OCI-LY7 (cell line): ENCODE data around the gene GMCL1. TPM values are rescaled to one million over a fixed set of nuclear protein-coding genes. Genes with fewer than 3 reads are reported as not detected.
A peak's percentile ranks its signal among the peaks of the same experiment; 100 is the strongest.

ENCODE experiments used
- BruUV-seq: library from RNA; stranded (reverse); fragments of 400-500 nt; replicated peaks from 2 replicates; lab custom pipeline; 2021; lab: Mats Ljungman, UMichigan
- CTCF ChIA-PET: fragments of 300-600 bp; sonication (Branson Sonifier 250); formaldehyde crosslinking; loops from one replicate; lab custom pipeline; 2022; ENCODE audit warnings: antibody characterized with exemption; ENCODE audit not compliant: unreplicated experiment; lab: Charles Lee
- POLR2A ChIA-PET: fragments of 300-600 bp; sonication (Branson Sonifier 250); formaldehyde crosslinking; loops from one replicate; lab custom pipeline; 2022; ENCODE audit warnings: antibody characterized with exemption; lab: Charles Lee
- DNase-seq: peaks from one replicate; pipeline ENCODE4 v3.0.0-alpha.2; 2015; ENCODE audit warnings: low spot score
- H2AFZ ChIP-seq: fragments of 200-600 bp; sonication (generic), shearing (Covaris generic); 2 replicates; pipeline ENCODE4 v1.6.1; 2014; ENCODE audit warnings: mild to moderate bottlenecking, antibody characterized with exemption, low read length, moderate library complexity
- H3K27ac ChIP-seq: fragments of 200-600 bp; sonication (generic); 2 replicates; pipeline ENCODE4 v1.5.1; 2014; ENCODE audit warnings: mixed run types, low read depth, mild to moderate bottlenecking, moderate library complexity, low read length, inconsistent platforms; ENCODE audit not compliant: poor library complexity, severe bottlenecking
- H3K36me3 ChIP-seq: fragments of 200-600 bp; sonication (generic); 2 replicates; pipeline ENCODE4 v1.6.1; 2014; ENCODE audit warnings: mild to moderate bottlenecking, antibody characterized with exemption, low read length, moderate library complexity, mixed read lengths; ENCODE audit not compliant: insufficient read depth
- H3K4me1 ChIP-seq: fragments of 200-600 bp; sonication (generic); 2 replicates; pipeline ENCODE4 v1.5.1; 2014; ENCODE audit warnings: mild to moderate bottlenecking, low read length; ENCODE audit not compliant: insufficient read depth, poor library complexity, severe bottlenecking
- H3K4me2 ChIP-seq: fragments of 200-600 bp; sonication (generic); 2 replicates; pipeline ENCODE4 v1.6.1; 2014; ENCODE audit warnings: mild to moderate bottlenecking, low read length
- H3K4me3 ChIP-seq: fragments of 200-600 bp; sonication (generic); 2 replicates; pipeline ENCODE4 v1.5.1; 2014; ENCODE audit warnings: mild to moderate bottlenecking, low read depth, low read length; ENCODE audit not compliant: poor library complexity, severe bottlenecking
- H3K79me2 ChIP-seq: fragments of 200-600 bp; sonication (generic); 2 replicates; pipeline ENCODE4 v1.6.1; 2016; ENCODE audit warnings: low read depth, mild to moderate bottlenecking, low read length, moderate library complexity, mixed read lengths; ENCODE audit not compliant: insufficient read depth
- H3K9me2 ChIP-seq: fragments of 200-600 bp; sonication (generic); 2 replicates; pipeline ENCODE4 v1.6.1; 2016; ENCODE audit warnings: mild to moderate bottlenecking, low read length, mixed read lengths; ENCODE audit not compliant: insufficient read depth
- H3K9me3 ChIP-seq: fragments of 200-600 bp; sonication (generic); 2 replicates; pipeline ENCODE4 v1.6.1; 2014; ENCODE audit warnings: mild to moderate bottlenecking, mixed run types, low read length, mixed read lengths
- H4K20me1 ChIP-seq: fragments of 200-600 bp; sonication (generic); 2 replicates; pipeline ENCODE4 v1.6.1; 2014; ENCODE audit warnings: mild to moderate bottlenecking, antibody characterized with exemption, low read length, moderate library complexity, mixed read lengths; ENCODE audit not compliant: insufficient read depth
- CTCF ChIP-seq: fragments of 200-600 bp; sonication (generic); conservative IDR thresholded peaks from 2 replicates; pipeline ENCODE4 v1.5.1; 2014; ENCODE audit warnings: mild to moderate bottlenecking, antibody characterized with exemption, low read length, moderate library complexity, mixed read lengths
- EZH2phosphoT487 ChIP-seq: fragments of 200-600 bp; sonication (generic); IDR thresholded peaks from 2 replicates; pipeline ENCODE4 v1.6.1; 2018; ENCODE audit warnings: low read depth, borderline replicate concordance, mild to moderate bottlenecking, mixed run types, antibody characterized with exemption, low read length, moderate library complexity, mixed read lengths
- intact Hi-C: fragments of 100-400 bp; cut with micrococcal nuclease; formaldehyde crosslinking; loops from one replicate; pipeline ENCODE4 v1.10.0; 2022; ENCODE audit not compliant: unreplicated experiment
- total RNA-seq, 2 experiments: library from RNA; depleted of rRNA in 1 of 2; stranded (reverse); fragments of >200 nt in 1 of 2; shearing (Covaris generic) in 1 of 2; gene quantifications; 2 replicates each; pipeline ENCODE4 v1.2.3, GENCODE V29; 2014 to 2022

GMCL1 gene
- total RNA-seq, 2 experiments from 2014 or later, result 14.4 to 25.9 TPM

- ChIA-PET CTCF (interaction anchor here (0.6 to 1.2 kb wide), 2 partner anchors 13 to 239 kb away, joined by 3 read pairs; no protein-coding TSS in a partner anchor), POLR2A (interaction anchor here (0.6 to 2.7 kb wide), 13 partner anchors 8 to 401 kb away, joined by 3 to 11 read pairs (median 5); partner anchors contain the start of genes C2orf42 and GMCL1)
- intact Hi-C loops, result no loop called here
- Histone ChIP-seq H3K4me1 (peaks cover 36% of the 10 kb centered on the region), H3K4me3 (peak overlapping the region; percentile 61), H2AFZ (peak overlapping the region; percentile 99), H3K4me2 (peak overlapping the region; percentile 82), H3K27ac (peak overlapping the region; percentile 49), H3K79me2 (no peaks in the 10 kb centered on the region), H4K20me1 (no peaks in the 10 kb centered on the region), H3K9me3 (no peaks in the 10 kb centered on the region), H3K9me2 (no peaks in the 10 kb centered on the region), H3K36me3 (no peaks in the 10 kb centered on the region)
- BruUV-seq, result no TSS peak
- peak; percentile 46 for DNase-seq
- TF ChIP-seq EZH2phosphoT487, result no peak
- no peak for TF ChIP-seq CTCF
These were observed 39.5 kb upstream of the GMCL1 start for GRCh38 chr2:69789772-69790600.

- Histone ChIP-seq H3K4me1 (peaks cover 36% of the 10 kb centered on the region), H3K4me2 (peak overlapping the region; percentile 82), H4K20me1 (no peaks in the 10 kb centered on the region), H3K9me2 (no peaks in the 10 kb centered on the region), H3K36me3 (no peaks in the 10 kb centered on the region), H2AFZ (peak overlapping the region; percentile 99), H3K9me3 (no peaks in the 10 kb centered on the region), H3K79me2 (no peaks in the 10 kb centered on the region), H3K27ac (peak overlapping the region; percentile 49), H3K4me3 (peak overlapping the region; percentile 61)
- no TSS peak for BruUV-seq
- CTCF ChIA-PET, result interaction anchor here (0.6 to 1.2 kb wide), 2 partner anchors 12 to 240 kb away, joined by 3 read pairs; no protein-coding TSS in a partner anchor
- no peak for DNase-seq
- intact Hi-C loops, result no loop called here
- POLR2A ChIA-PET, result interaction anchor here (0.6 to 2.7 kb wide), 11 partner anchors 9 to 68 kb away, joined by 3 to 11 read pairs (median 6); partner anchors contain the start of gene GMCL1
- no peak for TF ChIP-seq CTCF
- TF ChIP-seq EZH2phosphoT487, result no peak
These were observed 38.9 kb upstream of the GMCL1 start for GRCh38 chr2:69790601-69790959.
